ENCODE measurements around the gene KCNJ10. TPM values are rescaled to one million over a fixed set of nuclear protein-coding genes. Genes with fewer than 3 reads are reported as not detected.

Gene KCNJ10
- total RNA-seq, 1 donor from 2014 or later = 0.27 TPM

DNA sequence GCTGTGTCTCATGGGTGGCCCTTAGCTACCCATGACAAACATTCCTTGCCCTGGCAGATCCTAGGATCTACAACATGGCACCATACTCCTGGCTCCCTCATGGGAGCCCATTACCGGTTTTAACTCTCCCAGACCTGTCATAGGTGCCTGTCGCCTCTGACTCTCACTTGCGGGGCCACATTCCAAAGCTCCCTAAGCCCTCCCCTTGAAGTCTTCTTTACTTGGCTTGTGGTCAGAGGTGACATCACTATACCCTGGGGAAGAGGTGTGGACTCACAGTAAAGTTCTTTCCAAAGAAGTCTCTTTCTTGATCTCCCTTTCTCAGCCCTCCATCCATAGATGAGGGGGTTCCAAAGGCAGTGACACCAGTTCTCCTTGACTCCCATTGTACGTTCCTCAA is 110.5 kb downstream of the KCNJ10 start:
- no peak overlapping the region for H3K27ac Mint-ChIP-seq (ENCODE audit: unreplicated experiment)

DNA sequence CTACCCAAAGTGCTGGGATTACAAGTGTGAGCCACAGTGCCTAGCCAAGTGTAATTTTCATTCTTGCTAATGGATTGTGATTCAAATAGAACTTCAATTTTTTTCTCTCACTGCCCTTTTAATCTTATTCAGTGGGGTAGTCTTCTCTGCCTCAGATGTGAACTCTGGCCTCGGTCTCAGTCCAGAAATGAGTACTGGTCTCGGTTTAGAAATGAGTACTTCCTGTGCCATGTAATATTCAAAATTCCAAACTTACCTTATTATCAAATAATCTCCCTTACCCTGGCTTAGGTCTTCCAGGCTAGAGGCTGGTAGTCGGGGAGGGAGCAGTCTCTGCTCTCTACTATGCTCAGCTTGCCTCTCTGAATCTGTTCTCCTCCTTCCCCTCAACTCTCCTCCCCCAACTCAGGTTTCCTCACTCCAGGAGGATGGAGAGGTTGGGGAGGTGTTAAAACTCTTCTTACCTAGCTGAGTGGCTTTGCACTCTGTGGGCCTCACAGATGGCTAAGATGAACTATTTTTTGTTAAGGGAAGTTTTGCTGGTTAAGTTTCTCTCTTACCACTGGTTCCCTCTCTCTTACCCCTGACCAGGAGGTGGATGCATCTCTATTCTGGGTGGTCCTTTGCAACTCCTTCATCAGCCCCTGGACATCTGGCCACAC is 111.1 kb downstream of the KCNJ10 start:
- H3K27ac Mint-ChIP-seq (ENCODE audit: unreplicated experiment) = no peak overlapping the region
- peaks cover 3% of the 10 kb centered on the region for H3K27me3 ChIP-seq (ENCODE audit: insufficient read depth, low read length)
- H3K27me3 Mint-ChIP-seq (ENCODE audit: low read depth, unreplicated experiment) = peaks cover 5% of the 10 kb centered on the region
- peaks cover 9% of the 10 kb centered on the region for H3K4me1 Mint-ChIP-seq (ENCODE audit: low read depth, unreplicated experiment)
- no peaks in the 10 kb centered on the region for H3K36me3 ChIP-seq (ENCODE audit: insufficient read depth, low read length)
- TF ChIP-seq EZH2 (IDR thresholded peaks at IDR 0.05; ENCODE audit: insufficient read depth, low read length) = no peak
- TF ChIP-seq, protein P1, sequence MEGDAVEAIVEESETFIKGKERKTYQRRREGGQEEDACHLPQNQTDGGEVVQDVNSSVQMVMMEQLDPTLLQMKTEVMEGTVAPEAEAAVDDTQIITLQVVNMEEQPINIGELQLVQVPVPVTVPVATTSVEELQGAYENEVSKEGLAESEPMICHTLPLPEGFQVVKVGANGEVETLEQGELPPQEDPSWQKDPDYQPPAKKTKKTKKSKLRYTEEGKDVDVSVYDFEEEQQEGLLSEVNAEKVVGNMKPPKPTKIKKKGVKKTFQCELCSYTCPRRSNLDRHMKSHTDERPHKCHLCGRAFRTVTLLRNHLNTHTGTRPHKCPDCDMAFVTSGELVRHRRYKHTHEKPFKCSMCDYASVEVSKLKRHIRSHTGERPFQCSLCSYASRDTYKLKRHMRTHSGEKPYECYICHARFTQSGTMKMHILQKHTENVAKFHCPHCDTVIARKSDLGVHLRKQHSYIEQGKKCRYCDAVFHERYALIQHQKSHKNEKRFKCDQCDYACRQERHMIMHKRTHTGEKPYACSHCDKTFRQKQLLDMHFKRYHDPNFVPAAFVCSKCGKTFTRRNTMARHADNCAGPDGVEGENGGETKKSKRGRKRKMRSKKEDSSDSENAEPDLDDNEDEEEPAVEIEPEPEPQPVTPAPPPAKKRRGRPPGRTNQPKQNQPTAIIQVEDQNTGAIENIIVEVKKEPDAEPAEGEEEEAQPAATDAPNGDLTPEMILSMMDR (IDR thresholded peaks at IDR 0.05; ENCODE audit: insufficient read depth, low read depth, low read length) = no peak
- no peaks in the 10 kb centered on the region for H3K36me3 Mint-ChIP-seq (ENCODE audit: low read depth, unreplicated experiment)
- no peak for FAIRE-seq
- no peak overlapping the region for H3K27ac ChIP-seq (ENCODE audit: low read depth, low read length)
- no peaks in the 10 kb centered on the region for H3K79me2 ChIP-seq (ENCODE audit: insufficient read depth, low read length)
- H3K4me3 ChIP-seq (ENCODE audit: insufficient read depth, low read depth, low read length) = no peak overlapping the region
- no peak for DNase-seq (ENCODE audit: low read depth)
- no peak overlapping the region for H3K4me3 Mint-ChIP-seq (ENCODE audit: unreplicated experiment)
- H3K9me3 ChIP-seq (ENCODE audit: insufficient read depth, low read depth, low read length) = no peaks in the 10 kb centered on the region
- peaks cover 2% of the 10 kb centered on the region for H3K4me1 ChIP-seq (ENCODE audit: insufficient read depth, low read length)
- no peak overlapping the region for H2AFZ ChIP-seq (ENCODE audit: low read depth, low read length)
- no peaks in the 10 kb centered on the region for H3K9me3 Mint-ChIP-seq (ENCODE audit: unreplicated experiment)
- no peaks in the 10 kb centered on the region for H4K20me1 ChIP-seq (ENCODE audit: insufficient read depth, low read length)
- H3K9ac ChIP-seq (ENCODE audit: low read length) = no peak overlapping the region
- H3K4me2 ChIP-seq (ENCODE audit: low read length) = no peak overlapping the region

More for the DNA sequence above, 110.5 kb downstream of the KCNJ10 start:
- Histone ChIP-seq H4K20me1 (ENCODE audit: insufficient read depth, low read length) (no peaks in the 10 kb centered on the region), H3K27ac (ENCODE audit: low read depth, low read length) (no peak overlapping the region), H3K27me3 (ENCODE audit: insufficient read depth, low read length) (peaks cover 3% of the 10 kb centered on the region), H2AFZ (ENCODE audit: low read depth, low read length) (no peak overlapping the region), H3K9me3 (ENCODE audit: insufficient read depth, low read depth, low read length) (no peaks in the 10 kb centered on the region), H3K79me2 (ENCODE audit: insufficient read depth, low read length) (no peaks in the 10 kb centered on the region), H3K4me2 (ENCODE audit: low read length) (no peak overlapping the region), H3K36me3 (ENCODE audit: insufficient read depth, low read length) (no peaks in the 10 kb centered on the region), H3K9ac (ENCODE audit: low read length) (no peak overlapping the region), H3K4me1 (ENCODE audit: insufficient read depth, low read length) (no peaks in the 10 kb centered on the region), H3K4me3 (ENCODE audit: insufficient read depth, low read depth, low read length) (no peak overlapping the region)
- no peak for FAIRE-seq
- Mint-ChIP-seq H3K9me3 (ENCODE audit: unreplicated experiment) (no peaks in the 10 kb centered on the region), H3K4me1 (ENCODE audit: low read depth, unreplicated experiment) (peaks cover 6% of the 10 kb centered on the region), H3K27me3 (ENCODE audit: low read depth, unreplicated experiment) (peaks cover 7% of the 10 kb centered on the region), H3K4me3 (ENCODE audit: unreplicated experiment) (no peak overlapping the region), H3K36me3 (ENCODE audit: low read depth, unreplicated experiment) (no peaks in the 10 kb centered on the region)
- peak; percentile 3 for DNase-seq (ENCODE audit: low read depth)
- TF ChIP-seq EZH2 (IDR thresholded peaks at IDR 0.05; ENCODE audit: insufficient read depth, low read length) = no peak
- TF ChIP-seq, protein P1 (IDR thresholded peaks at IDR 0.05; ENCODE audit: insufficient read depth, low read depth, low read length) = no peak

DNA sequence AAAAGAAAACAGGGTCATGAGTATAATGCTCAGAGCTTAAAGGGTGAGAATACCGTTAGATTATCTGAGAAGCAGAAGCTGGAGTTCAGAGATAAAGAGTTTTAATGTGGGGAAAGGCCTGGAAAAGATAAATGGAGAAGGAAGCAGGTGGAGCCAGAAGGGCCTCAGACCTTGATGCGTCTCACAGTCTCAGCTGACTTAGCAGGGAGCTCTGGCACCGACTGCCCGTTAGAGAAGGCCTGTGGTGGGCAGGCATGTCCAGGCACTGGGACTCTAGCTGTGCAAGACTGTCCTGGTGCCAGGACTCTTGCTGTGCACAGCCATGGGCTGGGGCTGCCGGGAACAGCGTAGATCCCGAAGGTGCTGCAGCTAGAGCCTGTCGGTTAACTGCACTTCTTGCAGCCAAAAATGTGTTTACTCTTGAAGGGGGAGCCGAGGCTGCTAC is 112.1 kb downstream of the KCNJ10 start:
- H3K27ac Mint-ChIP-seq (ENCODE audit: unreplicated experiment) = no peak overlapping the region
- no peak overlapping the region for H2AFZ ChIP-seq (ENCODE audit: low read depth, low read length)

More for the DNA sequence above, 112.1 kb downstream of the KCNJ10 start:
- no peaks in the 10 kb centered on the region for H3K9me3 ChIP-seq (ENCODE audit: insufficient read depth, low read depth, low read length)
- H3K9ac ChIP-seq (ENCODE audit: low read length) = no peak overlapping the region
- no peak for DNase-seq (ENCODE audit: low read depth)
- no peak for FAIRE-seq
- no peaks in the 10 kb centered on the region for H3K36me3 Mint-ChIP-seq (ENCODE audit: low read depth, unreplicated experiment)
- peaks cover 5% of the 10 kb centered on the region for H3K27me3 Mint-ChIP-seq (ENCODE audit: low read depth, unreplicated experiment)
- no peak overlapping the region for H3K4me3 ChIP-seq (ENCODE audit: insufficient read depth, low read depth, low read length)
- H3K4me2 ChIP-seq (ENCODE audit: low read length) = no peak overlapping the region
- H3K4me3 Mint-ChIP-seq (ENCODE audit: unreplicated experiment) = no peak overlapping the region
- no peaks in the 10 kb centered on the region for H3K79me2 ChIP-seq (ENCODE audit: insufficient read depth, low read length)
- peaks cover 3% of the 10 kb centered on the region for H3K4me1 ChIP-seq (ENCODE audit: insufficient read depth, low read length)
- TF ChIP-seq, protein P1 (IDR thresholded peaks at IDR 0.05; ENCODE audit: insufficient read depth, low read depth, low read length) = no peak
- no peak for TF ChIP-seq EZH2 (IDR thresholded peaks at IDR 0.05; ENCODE audit: insufficient read depth, low read length)
- no peaks in the 10 kb centered on the region for H4K20me1 ChIP-seq (ENCODE audit: insufficient read depth, low read length)
- H3K4me1 Mint-ChIP-seq (ENCODE audit: low read depth, unreplicated experiment) = peaks cover 12% of the 10 kb centered on the region
- no peak overlapping the region for H3K27ac ChIP-seq (ENCODE audit: low read depth, low read length)
- no peaks in the 10 kb centered on the region for H3K9me3 Mint-ChIP-seq (ENCODE audit: unreplicated experiment)
- H3K27me3 ChIP-seq (ENCODE audit: insufficient read depth, low read length) = peaks cover 5% of the 10 kb centered on the region
- no peaks in the 10 kb centered on the region for H3K36me3 ChIP-seq (ENCODE audit: insufficient read depth, low read length)

Data from astrocyte (in vitro differentiated cells and primary cell).